Testis (tissue), 2 donors: Measurements from ENCODE around the gene TMEM52.

Experiments used
- CTCF ChIP-seq, 3 experiments: fragments of 450-650 bp in 2 of 3; fragments of 200-600 bp in 1 of 3; sonication (generic) in 1 of 3; IDR thresholded peaks; one replicate each; pipeline ENCODE4 v1.5.1; 2016 to 2019; ENCODE audit warnings: antibody characterized with exemption in 3 of 3, mild to moderate bottlenecking in 2 of 3, moderate library complexity in 1 of 3
- POLR2A ChIP-seq: fragments of 450-650 bp; IDR thresholded peaks from one replicate; pipeline ENCODE4 v1.6.1; 2017; ENCODE audit warnings: antibody characterized with exemption, mild to moderate bottlenecking, moderate library complexity

DNA sequence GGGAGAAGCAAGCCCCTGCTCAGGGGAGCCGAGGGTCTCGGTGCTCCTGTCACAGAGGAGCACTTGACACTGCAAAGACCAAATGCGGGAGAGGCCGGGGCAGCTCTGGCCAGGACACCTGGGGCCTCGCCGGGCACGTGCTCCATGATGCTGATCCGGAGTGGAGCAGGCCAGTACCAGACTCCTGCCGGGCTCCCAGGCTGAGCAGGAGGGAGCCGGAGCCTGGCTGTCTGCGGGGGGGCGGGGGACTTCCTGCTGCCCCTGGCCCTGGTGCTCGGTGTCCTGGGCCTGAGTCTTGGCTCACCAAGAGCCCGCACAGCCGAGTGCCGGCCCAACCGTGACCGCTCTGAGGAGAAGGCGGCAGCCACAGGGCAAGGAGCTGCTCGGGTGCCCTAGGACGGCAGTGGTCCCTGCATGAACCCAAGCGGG lies 38.5 kb upstream of the TMEM52 start:
- TF ChIP-seq CTCF (IDR thresholded peaks at IDR 0.05) (no peak), POLR2A (no peak)
